ENCODE data around the gene TMPRSS9.
A peak's percentile ranks its signal among the peaks of the same experiment; 100 is the strongest.
"Not testable (repeated sequence)": the region's sequence is repeated elsewhere in the genome, so short reads cannot be mapped to it uniquely, and the experiment has no call there.

The TMPRSS9 gene

GRCh38 chr19:2441096-2441752 is 81.2 kb downstream of the TMPRSS9 start:
- no peak for DNase-seq

GRCh38 chr19:2443116-2443784 is 83.2 kb downstream of the TMPRSS9 start:
- no peak for DNase-seq

- DNase-seq: no peak
Measured at GRCh38 chr19:2443785-2444182, 83.7 kb downstream of the TMPRSS9 start.

- DNase-seq: no peak
Measured at GRCh38 chr19:2444251-2445002, 84.4 kb downstream of the TMPRSS9 start.

GRCh38 chr19:2446381-2446780 is 86.3 kb downstream of the TMPRSS9 start:
- DNase-seq: no peak

GRCh38 chr19:2449019-2449418 is 89.0 kb downstream of the TMPRSS9 start:
- no peak for DNase-seq

GRCh38 chr19:2451138-2451537 is 91.1 kb downstream of the TMPRSS9 start:
- no peak for DNase-seq

GRCh38 chr19:2451741-2452140 is 91.7 kb downstream of the TMPRSS9 start:
- DNase-seq: no peak

- no peak for DNase-seq
Measured at GRCh38 chr19:2453431-2454025, 93.5 kb downstream of the TMPRSS9 start.

- no peak for DNase-seq
Measured at GRCh38 chr19:2454199-2454961, 94.3 kb downstream of the TMPRSS9 start.

GRCh38 chr19:2454962-2455850 is 95.1 kb downstream of the TMPRSS9 start:
- no peak for DNase-seq

GRCh38 chr19:2455851-2456570 is 95.9 kb downstream of the TMPRSS9 start:
- peak; percentile 37 for DNase-seq

GRCh38 chr19:2457394-2458037 is 97.5 kb downstream of the TMPRSS9 start:
- DNase-seq: no peak

- DNase-seq: no peak
Measured at GRCh38 chr19:2458054-2458453, 98.0 kb downstream of the TMPRSS9 start.

- DNase-seq: not testable (repeated sequence)
Measured at GRCh38 chr19:2458776-2459175, 98.7 kb downstream of the TMPRSS9 start.

- DNase-seq: no peak
Measured at GRCh38 chr19:2460245-2460644, 100.2 kb downstream of the TMPRSS9 start.

- peak; percentile 37 for DNase-seq
Measured at GRCh38 chr19:2461751-2462634, 101.9 kb downstream of the TMPRSS9 start.

- no peak for DNase-seq
Measured at GRCh38 chr19:2462635-2463421, 102.8 kb downstream of the TMPRSS9 start.
